GM21825 (cell line): ENCODE data around the gene CDKL1.
"Not testable (repeated sequence)": the region's sequence is repeated elsewhere in the genome, so short reads cannot be mapped to it uniquely, and the experiment has no call there.

Experiments
- ATAC-seq: cut with Tn5 transposase; IDR thresholded peaks from one replicate; pipeline ENCODE4 v1.9.1; 2021; ENCODE audit warnings: mild to moderate bottlenecking, moderate library complexity; ENCODE audit not compliant: unreplicated experiment

Gene CDKL1

DNA sequence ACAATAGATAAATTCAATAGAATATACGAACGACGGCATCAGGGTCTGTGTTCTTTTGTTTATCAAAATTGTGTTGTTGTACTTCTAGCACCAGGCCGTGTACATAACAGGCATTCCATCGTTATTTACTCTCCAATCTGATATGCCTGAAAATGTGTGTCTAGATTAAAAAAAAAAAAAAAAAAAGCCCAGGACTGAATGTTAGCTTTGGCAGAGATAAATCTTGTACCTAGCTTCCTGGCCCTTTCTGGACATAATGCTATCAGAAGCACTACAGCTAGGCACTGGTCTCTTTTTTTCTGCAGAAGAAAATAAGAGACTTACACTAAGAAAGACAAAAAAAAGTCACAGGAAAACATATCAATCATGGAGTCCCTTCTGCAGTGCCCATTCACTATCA lies 37.0 kb downstream of the CDKL1 start:
- ATAC-seq, result no peak

DNA sequence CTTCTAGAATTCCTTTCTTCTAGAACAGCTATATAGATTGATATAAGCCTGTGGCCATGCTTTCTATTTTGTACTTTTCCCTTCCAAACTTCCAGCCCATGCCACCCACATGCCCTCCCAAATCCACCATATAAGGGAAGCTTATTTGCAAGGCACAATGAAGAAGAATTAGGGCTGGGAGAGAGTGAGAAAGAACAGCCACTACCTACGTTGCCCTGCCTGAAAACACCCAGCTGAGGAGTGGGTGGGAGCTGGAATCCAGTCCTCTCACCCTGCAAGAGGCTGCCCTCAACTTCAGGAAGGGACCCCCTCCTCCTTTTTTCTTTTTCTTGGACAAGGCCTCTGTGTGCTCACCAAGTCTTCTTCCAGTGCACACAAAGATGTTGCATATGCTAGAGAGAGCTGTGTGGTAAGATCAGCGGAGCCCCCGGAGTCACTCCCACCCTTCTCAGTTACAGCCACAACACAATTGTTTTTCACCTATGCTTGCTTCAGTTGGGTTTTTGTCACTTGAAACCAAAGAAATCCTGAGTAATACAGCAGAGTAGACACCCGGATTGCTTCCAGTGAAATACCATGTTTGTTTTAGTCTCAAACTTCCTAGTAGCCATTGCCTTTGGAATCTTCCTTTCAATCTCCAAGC lies 38.8 kb downstream of the CDKL1 start:
- no peak for ATAC-seq

DNA sequence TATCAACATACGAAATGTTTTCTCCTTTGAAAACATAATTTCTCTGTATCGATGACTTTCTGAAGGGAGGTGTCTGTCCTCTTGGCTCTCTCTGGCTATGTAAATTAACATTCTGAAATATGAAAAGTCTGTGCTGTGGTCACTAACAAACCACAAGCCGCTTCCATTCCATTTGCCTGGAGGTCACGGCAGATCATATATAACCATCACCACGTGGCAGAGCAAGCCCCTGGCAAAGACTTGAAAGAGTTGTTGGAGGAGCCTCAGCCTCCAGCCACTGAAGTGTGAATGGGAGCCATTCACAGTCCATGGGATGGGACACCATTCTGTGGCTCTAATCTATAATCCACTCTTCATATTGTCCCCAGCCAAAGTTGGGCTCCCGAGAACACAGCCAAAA lies 39.6 kb downstream of the CDKL1 start:
- no peak for ATAC-seq

DNA sequence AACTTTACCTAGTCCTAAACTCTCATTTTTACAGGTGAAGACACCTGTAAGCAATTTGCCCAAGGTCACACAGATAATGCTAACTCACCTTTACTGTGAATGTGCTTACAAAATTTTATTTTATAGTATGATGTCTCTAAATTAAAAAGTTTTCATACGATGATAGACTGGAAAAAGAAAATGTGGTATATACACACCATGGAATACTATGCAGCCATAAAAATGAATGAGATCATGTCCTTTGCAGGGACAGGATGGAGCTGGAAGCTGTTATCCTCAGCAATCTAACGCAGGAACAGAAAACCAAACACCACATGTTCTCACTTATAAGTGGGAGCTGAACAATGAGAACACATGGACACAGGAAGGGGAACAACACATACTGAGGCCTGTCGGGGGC lies 40.4 kb downstream of the CDKL1 start:
- ATAC-seq, result not testable (repeated sequence)

- ATAC-seq, result no peak
These were observed 41.0 kb downstream of the CDKL1 start for GRCh38 chr14:50355692-50356091.

GRCh38 chr14:50354527-50354926 lies 42.2 kb downstream of the CDKL1 start:
- ATAC-seq, result no peak

- no peak for ATAC-seq
These were observed 43.6 kb downstream of the CDKL1 start for GRCh38 chr14:50353126-50353525.

- ATAC-seq, result no peak
These were observed 44.1 kb downstream of the CDKL1 start for GRCh38 chr14:50352584-50352983.

DNA sequence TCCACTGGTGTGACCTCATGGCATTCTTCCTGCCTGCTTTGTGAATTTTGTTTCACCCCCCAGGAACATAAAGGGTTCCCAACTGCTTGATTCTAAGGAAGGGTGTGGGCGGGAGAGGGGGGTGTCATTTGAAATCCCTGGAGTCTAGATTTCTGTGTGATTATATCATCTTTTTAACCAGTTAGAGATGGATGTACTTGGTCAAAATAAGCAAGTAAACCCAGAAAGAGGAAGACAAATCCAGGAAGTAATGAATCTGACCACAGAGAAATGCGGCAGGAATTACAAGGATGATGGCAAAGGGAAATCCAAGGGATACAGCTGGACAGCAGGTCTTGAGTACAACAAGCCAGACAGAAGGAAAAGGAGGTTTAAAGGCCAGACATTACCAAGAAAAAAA lies 45.7 kb downstream of the CDKL1 start:
- no peak for ATAC-seq

DNA sequence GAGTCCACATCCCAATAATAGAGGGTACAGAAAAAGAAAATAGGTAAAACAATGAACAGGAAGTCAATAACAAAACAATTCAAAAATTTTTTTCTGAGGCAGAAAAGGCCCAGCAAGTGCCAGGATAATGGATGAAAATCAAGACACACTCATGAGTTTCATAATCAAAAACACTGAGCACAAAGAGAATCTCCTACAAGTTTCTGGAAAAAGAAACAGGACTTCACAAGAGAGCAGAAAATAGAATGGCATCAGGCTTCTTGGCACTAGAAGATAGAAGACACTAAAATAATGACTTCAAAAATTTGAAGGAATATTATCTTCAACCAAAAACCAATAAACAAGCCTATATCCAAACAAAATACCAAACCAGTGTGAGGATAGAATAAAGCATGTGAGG lies 47.7 kb downstream of the CDKL1 start:
- no peak for ATAC-seq

- ATAC-seq, result no peak
These were observed 49.2 kb downstream of the CDKL1 start for GRCh38 chr14:50347521-50347920.

DNA sequence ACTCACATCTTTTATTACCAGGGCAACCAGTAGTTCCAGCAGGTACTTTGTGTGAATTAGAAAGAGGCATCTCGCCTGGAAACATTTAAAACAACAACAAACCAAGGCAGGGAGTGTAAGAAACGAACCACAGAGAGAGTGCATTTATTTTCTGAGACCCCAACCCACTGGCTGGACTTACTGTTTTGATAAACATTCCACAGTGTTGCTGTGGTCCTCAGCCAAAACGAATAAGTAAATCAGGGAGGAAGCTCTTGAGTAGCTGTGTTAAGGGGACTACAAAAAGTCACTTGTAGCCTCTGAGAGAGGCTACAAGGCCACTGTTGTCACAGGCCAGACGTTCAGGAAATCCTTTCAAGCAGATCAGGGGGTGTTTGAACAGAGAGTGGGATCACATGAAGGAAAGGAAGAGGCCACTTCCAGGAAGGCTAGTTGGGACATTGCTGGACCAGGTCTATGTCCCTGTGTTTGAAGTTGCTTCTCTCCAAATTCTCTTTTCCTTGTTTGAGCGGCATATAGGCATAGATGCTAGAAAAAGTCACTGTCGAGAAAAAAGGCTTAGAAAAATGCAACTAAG lies 50.7 kb downstream of the CDKL1 start:
- ATAC-seq, result no peak

DNA sequence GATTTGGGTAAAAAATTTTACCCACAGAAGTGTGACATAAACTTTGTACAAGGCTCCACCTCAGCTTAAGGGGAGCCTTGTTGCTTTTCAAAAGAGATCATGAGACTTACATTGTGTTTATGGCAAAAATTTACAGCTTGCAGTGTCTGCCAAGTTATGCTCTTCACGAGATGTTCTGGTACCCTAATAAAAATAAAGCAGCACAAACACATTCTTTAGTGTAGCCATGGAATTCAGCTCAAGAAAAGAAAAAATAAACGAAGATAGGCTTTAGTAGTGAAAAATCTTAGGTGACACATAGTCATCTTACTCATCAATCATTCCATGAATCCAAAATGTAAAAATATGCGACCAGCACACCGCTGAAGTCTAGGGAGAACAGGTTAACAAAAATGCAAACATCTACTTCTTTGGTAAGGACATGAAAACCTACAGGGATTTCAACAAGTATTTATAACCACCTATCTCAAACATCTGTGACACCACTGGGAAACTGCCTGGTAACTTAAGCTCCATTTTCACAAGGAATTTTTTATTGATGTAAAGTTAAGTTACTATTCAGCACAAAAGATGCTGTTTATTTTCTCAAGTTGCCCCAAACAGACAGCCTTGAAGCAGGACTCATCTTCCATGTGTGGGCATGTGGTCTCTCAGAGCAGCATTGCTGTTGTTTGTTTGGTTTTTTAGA lies 51.7 kb downstream of the CDKL1 start:
- no peak for ATAC-seq

DNA sequence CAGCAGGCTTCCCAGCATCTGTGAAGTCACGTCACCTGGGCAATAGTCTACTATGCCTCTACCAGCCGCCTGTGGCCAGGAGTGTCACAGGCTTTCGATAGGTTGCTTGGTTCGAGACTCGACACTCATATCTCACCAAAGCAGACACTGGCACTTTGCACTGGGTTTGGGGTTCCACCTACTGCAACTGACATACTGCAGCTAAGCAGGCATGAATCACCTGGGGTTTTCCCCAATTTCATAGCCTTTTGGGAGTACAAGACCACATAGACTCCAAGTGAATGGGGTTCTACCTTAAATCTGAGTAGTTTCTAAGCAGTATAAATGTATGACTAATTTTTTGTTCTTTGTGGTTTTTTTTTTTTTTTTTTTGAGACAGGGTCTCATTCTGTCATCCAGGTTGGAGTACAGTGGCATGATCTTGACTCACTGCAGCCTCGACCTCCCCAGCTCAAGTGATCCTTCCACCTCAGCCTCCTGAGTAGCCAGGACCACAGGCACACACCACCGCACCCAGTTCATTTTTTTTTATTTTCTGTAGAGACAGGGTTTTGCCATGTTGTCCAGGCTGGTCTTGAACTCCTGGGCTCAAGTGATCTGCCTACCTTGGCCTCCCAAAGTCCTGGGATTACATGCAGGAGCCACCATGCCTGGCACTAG lies 52.4 kb downstream of the CDKL1 start:
- ATAC-seq, result peak; percentile 83

- ATAC-seq, result no peak
These were observed 53.2 kb downstream of the CDKL1 start for GRCh38 chr14:50343434-50343833.

DNA sequence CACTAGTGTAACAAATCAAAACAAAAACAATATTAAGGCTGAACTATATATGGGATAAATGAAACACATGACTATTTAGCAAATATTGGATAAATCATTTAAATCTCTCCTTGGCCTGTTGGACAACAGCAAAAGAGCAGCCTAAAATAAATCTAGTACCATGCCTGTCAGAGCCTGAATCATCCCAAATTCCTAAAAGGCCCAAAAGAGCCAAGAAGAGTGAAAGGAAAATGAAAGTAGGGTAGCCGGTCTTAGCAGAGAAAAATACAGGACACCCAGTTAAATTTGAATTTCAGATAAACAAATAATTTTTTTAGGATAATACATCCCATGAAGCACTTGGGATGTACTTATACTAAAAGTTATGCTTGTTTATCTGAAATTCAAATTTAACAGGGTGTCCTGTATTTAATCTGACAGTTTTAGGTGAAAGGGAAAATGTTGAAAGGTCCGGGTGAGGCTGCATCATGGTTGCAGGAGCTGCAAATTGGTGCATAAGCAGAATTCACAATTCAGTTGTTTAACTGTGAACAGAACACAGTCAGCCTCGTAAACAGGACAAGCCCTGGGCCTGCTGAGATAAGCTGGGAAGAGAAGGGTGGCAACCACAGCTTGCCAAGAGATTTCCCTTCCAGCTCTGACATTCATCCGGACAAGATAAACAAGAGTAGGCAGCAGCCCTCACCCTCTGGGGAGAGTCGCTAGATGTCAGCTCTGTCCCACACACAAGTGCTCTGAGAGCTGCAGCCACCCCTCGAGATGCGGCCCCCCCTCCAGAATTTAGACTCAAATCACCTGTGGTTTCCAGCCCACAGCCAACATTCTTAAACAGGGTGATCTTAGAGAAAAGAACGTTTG lies 54.2 kb downstream of the CDKL1 start:
- ATAC-seq, result peak; percentile 54

DNA sequence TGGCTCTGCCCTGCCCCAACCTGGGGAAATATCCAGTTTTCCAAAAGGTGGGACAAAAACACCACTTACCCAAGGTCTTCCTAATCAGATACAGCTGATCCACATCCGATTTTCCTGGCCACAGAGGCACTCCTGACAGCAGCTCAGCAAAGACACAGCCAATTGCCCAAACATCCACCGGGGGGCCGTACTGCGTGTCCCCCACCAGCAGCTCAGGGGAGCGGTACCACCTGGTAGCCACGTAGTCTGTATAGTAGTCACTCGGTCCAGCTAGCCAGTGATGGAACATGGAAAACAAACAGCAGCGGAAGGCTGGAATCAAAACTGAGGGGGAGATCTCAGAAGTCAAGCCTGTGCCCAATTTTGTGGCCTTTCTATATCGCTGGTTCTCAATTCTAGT lies 55.7 kb downstream of the CDKL1 start:
- ATAC-seq, result no peak

DNA sequence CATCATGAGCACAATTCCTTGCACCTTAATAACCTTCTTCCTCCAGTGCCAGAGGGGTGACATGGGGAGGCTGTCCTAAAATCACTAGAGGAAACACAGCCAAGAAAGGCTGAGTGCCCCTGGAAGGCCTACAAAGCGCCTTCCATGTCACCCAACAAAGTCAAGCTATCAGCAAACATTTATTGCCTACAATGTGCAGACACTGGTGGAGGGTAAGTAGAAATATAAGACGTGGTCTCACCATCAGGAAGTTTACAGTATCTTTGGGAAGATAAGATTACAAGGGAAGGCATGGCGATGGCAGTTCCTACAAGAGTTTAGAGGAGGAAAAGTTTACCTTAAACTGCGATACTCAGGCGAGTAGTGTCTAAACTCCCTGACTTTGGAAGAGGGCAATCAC lies 56.6 kb downstream of the CDKL1 start:
- ATAC-seq, result no peak

GRCh38 chr14:50339178-50339804 lies 57.4 kb downstream of the CDKL1 start:
- no peak for ATAC-seq

GRCh38 chr14:50338587-50338986 lies 58.1 kb downstream of the CDKL1 start:
- no peak for ATAC-seq
